ENCODE data around the gene ADARB2.

The ADARB2 gene

DNA sequence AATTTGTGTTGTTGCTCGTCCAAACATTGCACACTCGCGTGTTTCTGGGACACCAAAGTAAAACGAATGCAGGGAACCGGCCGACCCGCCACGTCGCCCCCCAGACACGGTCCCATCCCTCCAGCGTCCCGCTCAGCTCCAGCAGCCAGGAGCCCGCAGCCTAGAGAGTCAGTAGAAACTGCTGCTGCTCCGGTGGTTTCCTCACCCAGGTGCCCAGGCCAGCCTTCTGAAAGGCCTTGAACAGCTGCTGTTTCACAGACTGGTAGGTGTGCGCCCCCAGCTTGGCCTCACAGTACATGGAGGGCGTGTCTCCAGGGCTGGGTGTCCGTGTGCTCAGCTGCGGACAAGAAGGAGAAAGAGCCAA, 554.3 kb downstream of the ADARB2 start:
- Histone ChIP-seq H3K27me3 (ENCODE audit: control insufficient read depth, low read length) (no peaks in the 10 kb centered on the region), H3K9me2 (replicated peaks; ENCODE audit: control insufficient read depth, low read length) (no peaks in the 10 kb centered on the region), H3K4me2 (ENCODE audit: low read length) (no peak overlapping the region), H3K4me1 (ENCODE audit: control insufficient read depth, low read length) (no peaks in the 10 kb centered on the region), H3K27ac (ENCODE audit: low read depth, low read length) (no peak overlapping the region), H3K79me2 (ENCODE audit: control insufficient read depth, low read length) (no peaks in the 10 kb centered on the region), H3F3A (ENCODE audit: control insufficient read depth, insufficient read depth) (no peaks in the 10 kb centered on the region), H4K20me1 (ENCODE audit: control insufficient read depth, insufficient read depth, low read depth, low read length) (no peaks in the 10 kb centered on the region), H3K9me3 (ENCODE audit: control insufficient read depth, insufficient read depth, low read length) (no peaks in the 10 kb centered on the region), H3K4me3 (ENCODE audit: low read length) (no peak overlapping the region), H3K36me3 (ENCODE audit: control insufficient read depth, low read length) (no peaks in the 10 kb centered on the region)
- TF ChIP-seq, protein P1, sequence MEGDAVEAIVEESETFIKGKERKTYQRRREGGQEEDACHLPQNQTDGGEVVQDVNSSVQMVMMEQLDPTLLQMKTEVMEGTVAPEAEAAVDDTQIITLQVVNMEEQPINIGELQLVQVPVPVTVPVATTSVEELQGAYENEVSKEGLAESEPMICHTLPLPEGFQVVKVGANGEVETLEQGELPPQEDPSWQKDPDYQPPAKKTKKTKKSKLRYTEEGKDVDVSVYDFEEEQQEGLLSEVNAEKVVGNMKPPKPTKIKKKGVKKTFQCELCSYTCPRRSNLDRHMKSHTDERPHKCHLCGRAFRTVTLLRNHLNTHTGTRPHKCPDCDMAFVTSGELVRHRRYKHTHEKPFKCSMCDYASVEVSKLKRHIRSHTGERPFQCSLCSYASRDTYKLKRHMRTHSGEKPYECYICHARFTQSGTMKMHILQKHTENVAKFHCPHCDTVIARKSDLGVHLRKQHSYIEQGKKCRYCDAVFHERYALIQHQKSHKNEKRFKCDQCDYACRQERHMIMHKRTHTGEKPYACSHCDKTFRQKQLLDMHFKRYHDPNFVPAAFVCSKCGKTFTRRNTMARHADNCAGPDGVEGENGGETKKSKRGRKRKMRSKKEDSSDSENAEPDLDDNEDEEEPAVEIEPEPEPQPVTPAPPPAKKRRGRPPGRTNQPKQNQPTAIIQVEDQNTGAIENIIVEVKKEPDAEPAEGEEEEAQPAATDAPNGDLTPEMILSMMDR (IDR thresholded peaks at IDR 0.05; ENCODE audit: low read depth, low read length, poor library complexity, severe bottlenecking), result no peak
- no peak for TF ChIP-seq EZH2phosphoT487 (IDR thresholded peaks at IDR 0.05; ENCODE audit: borderline replicate concordance, low read length)

- no peaks in the 10 kb centered on the region for H3K9me3 ChIP-seq (ENCODE audit: control insufficient read depth, insufficient read depth, low read length)
- no peaks in the 10 kb centered on the region for H3F3A ChIP-seq (ENCODE audit: control insufficient read depth, insufficient read depth)
- no peaks in the 10 kb centered on the region for H4K20me1 ChIP-seq (ENCODE audit: control insufficient read depth, insufficient read depth, low read depth, low read length)
- H3K27ac ChIP-seq (ENCODE audit: low read depth, low read length), result no peak overlapping the region
- H3K27me3 ChIP-seq (ENCODE audit: control insufficient read depth, low read length), result no peaks in the 10 kb centered on the region
- no peak overlapping the region for H3K4me2 ChIP-seq (ENCODE audit: low read length)
- no peaks in the 10 kb centered on the region for H3K79me2 ChIP-seq (ENCODE audit: control insufficient read depth, low read length)
- H3K4me1 ChIP-seq (ENCODE audit: control insufficient read depth, low read length), result no peaks in the 10 kb centered on the region
- H3K4me3 ChIP-seq (ENCODE audit: low read length), result no peak overlapping the region
- H3K36me3 ChIP-seq (ENCODE audit: control insufficient read depth, low read length), result no peaks in the 10 kb centered on the region
- TF ChIP-seq, protein P1 (IDR thresholded peaks at IDR 0.05; ENCODE audit: low read depth, low read length, poor library complexity, severe bottlenecking), result no peak
- TF ChIP-seq EZH2phosphoT487 (IDR thresholded peaks at IDR 0.05; ENCODE audit: borderline replicate concordance, low read length), result no peak
- no peaks in the 10 kb centered on the region for H3K9me2 ChIP-seq (replicated peaks; ENCODE audit: control insufficient read depth, low read length)
Observed at GRCh38 chr10:1182280-1183032, 554.9 kb downstream of the ADARB2 start.

DNA sequence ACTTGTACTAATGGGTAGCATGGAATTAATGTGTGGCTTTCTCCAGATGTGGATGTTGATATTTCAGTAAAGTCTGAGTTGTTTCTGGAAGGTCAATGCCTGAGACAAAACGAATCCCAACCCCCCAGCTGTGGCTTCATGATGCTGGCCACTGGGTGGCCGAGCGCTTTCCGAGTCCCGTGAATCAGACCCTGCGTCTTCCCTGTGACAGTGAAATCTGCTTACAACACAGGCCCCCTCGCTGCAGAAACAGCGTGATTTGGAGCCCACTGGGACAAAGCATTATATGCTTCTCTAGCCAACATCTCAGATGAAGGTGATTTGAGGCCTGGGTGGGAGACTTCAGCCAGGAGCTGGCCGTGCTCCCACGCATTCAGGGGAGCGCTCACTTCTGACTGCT, 556.5 kb downstream of the ADARB2 start:
- Histone ChIP-seq H3K79me2 (ENCODE audit: control insufficient read depth, low read length) (no peaks in the 10 kb centered on the region), H3F3A (ENCODE audit: control insufficient read depth, insufficient read depth) (no peaks in the 10 kb centered on the region), H3K4me3 (ENCODE audit: low read length) (no peak overlapping the region), H3K4me2 (ENCODE audit: low read length) (no peak overlapping the region), H3K9me2 (replicated peaks; ENCODE audit: control insufficient read depth, low read length) (no peaks in the 10 kb centered on the region), H3K27me3 (ENCODE audit: control insufficient read depth, low read length) (no peaks in the 10 kb centered on the region), H4K20me1 (ENCODE audit: control insufficient read depth, insufficient read depth, low read depth, low read length) (no peaks in the 10 kb centered on the region), H3K9me3 (ENCODE audit: control insufficient read depth, insufficient read depth, low read length) (no peaks in the 10 kb centered on the region), H3K27ac (ENCODE audit: low read depth, low read length) (no peak overlapping the region), H3K4me1 (ENCODE audit: control insufficient read depth, low read length) (no peaks in the 10 kb centered on the region), H3K36me3 (ENCODE audit: control insufficient read depth, low read length) (no peaks in the 10 kb centered on the region)
- TF ChIP-seq EZH2phosphoT487 (IDR thresholded peaks at IDR 0.05; ENCODE audit: borderline replicate concordance, low read length), result no peak
- TF ChIP-seq, protein P1 (IDR thresholded peaks at IDR 0.05; ENCODE audit: low read depth, low read length, poor library complexity, severe bottlenecking), result no peak

Measured in DOHH2 (cell line).